Liver (tissue), 3 donors: ENCODE results near the gene ADCY10.

Source experiments
- ATF3 ChIP-seq: IDR thresholded peaks from 2 replicates; pipeline ENCODE4 v1.6.1; 2016; ENCODE audit warnings: antibody characterized with exemption
- CTCF ChIP-seq: fragments of 150-350 bp; IDR thresholded peaks from 2 replicates; pipeline ENCODE4 v1.5.1; 2017; ENCODE audit warnings: improper control_type of control experiment, low read depth, low read length; ENCODE audit not compliant: missing input control
- MAX ChIP-seq: IDR thresholded peaks from 2 replicates; pipeline ENCODE4 v1.6.1; 2016; ENCODE audit warnings: antibody characterized with exemption
- SP1 ChIP-seq: IDR thresholded peaks from 2 replicates; pipeline ENCODE4 v1.6.1; 2018; ENCODE audit warnings: antibody characterized with exemption, mild to moderate bottlenecking
- YY1 ChIP-seq: IDR thresholded peaks from 2 replicates; pipeline ENCODE4 v1.6.1; 2016; ENCODE audit warnings: antibody characterized with exemption, mild to moderate bottlenecking
- donor health status: healthy.
- donor health status: healthy.

- TF ChIP-seq CTCF (no peak), ATF3 (no peak), MAX (no peak), YY1 (peak; percentile 16), SP1 (no peak)
Measured at GRCh38 chr1:167937709-167938010, 23.7 kb upstream of the ADCY10 start.
